Activated T-helper 2 cell treated with anti-CD3 and anti-CD28 coated beads, Interferon-gamma antibody, Interleukin-2, Interleukin-4, amounts not matched to agents 10 μg/mL and 5 μg/mL and 100 μg/mL, durations not matched to agents 14 hours and 24 hours and 36 hours (primary cell): Measurements from ENCODE around the gene MGMT. TPM values are rescaled to one million over a fixed set of nuclear protein-coding genes. Genes with fewer than 3 reads are reported as not detected.

Experiments
- DNase-seq: peaks from one replicate; pipeline ENCODE4 v3.0.0; 2021; ENCODE audit warnings: low spot score
- H3K27ac Mint-ChIP-seq: one replicate; pipeline ENCODE4 v1.8.0; 2021; ENCODE audit warnings: mixed read lengths
- H3K27me3 Mint-ChIP-seq: one replicate; pipeline ENCODE4 v1.8.0; 2021; ENCODE audit warnings: low read depth, mixed read lengths
- H3K36me3 Mint-ChIP-seq: one replicate; pipeline ENCODE4 v1.8.0; 2021; ENCODE audit warnings: low read depth, mixed read lengths
- H3K4me1 Mint-ChIP-seq: one replicate; pipeline ENCODE4 v1.8.0; 2021; ENCODE audit warnings: low read depth, mixed read lengths
- H3K4me3 Mint-ChIP-seq: one replicate; pipeline ENCODE4 v1.8.0; 2021; ENCODE audit warnings: low read depth, mild to moderate bottlenecking, moderate library complexity, mixed read lengths
- H3K9me3 Mint-ChIP-seq: one replicate; pipeline ENCODE4 v1.8.0; 2021; ENCODE audit warnings: mixed read lengths
- intact Hi-C: fragments of 100-400 bp; cut with micrococcal nuclease; formaldehyde crosslinking; loops from one replicate; pipeline ENCODE4 v1.15.1; 2023
- total RNA-seq: library from RNA; stranded (reverse); gene quantifications from 2 replicates; pipeline ENCODE4 v1.2.3, GENCODE V29; 2022

The MGMT gene
- total RNA-seq, 1 donor from 2014 or later = 15.8 TPM

- Mint-ChIP-seq H3K4me3 (no peak overlapping the region), H3K9me3 (peaks cover 27% of the 10 kb centered on the region), H3K27ac (no peak overlapping the region), H3K36me3 (no peaks in the 10 kb centered on the region), H3K27me3 (no peaks in the 10 kb centered on the region), H3K4me1 (no peaks in the 10 kb centered on the region)
- DNase-seq = no peak
- intact Hi-C loops = no loop called here
Observed at GRCh38 chr10:129725011-129725410, 258.0 kb downstream of the MGMT start.

- no peaks in the 10 kb centered on the region for H3K27me3 Mint-ChIP-seq
- H3K36me3 Mint-ChIP-seq = no peaks in the 10 kb centered on the region
- no peak overlapping the region for H3K27ac Mint-ChIP-seq
- no peak for DNase-seq
- H3K4me1 Mint-ChIP-seq = no peaks in the 10 kb centered on the region
- no peak overlapping the region for H3K4me3 Mint-ChIP-seq
- intact Hi-C loops = no loop called here
- H3K9me3 Mint-ChIP-seq = peaks cover 27% of the 10 kb centered on the region
Observed at GRCh38 chr10:129725482-129725881, 258.4 kb downstream of the MGMT start.

- H3K36me3 Mint-ChIP-seq = no peaks in the 10 kb centered on the region
- peaks cover 27% of the 10 kb centered on the region for H3K9me3 Mint-ChIP-seq
Observed at GRCh38 chr10:129725890-129726631, 259.0 kb downstream of the MGMT start.

DNA sequence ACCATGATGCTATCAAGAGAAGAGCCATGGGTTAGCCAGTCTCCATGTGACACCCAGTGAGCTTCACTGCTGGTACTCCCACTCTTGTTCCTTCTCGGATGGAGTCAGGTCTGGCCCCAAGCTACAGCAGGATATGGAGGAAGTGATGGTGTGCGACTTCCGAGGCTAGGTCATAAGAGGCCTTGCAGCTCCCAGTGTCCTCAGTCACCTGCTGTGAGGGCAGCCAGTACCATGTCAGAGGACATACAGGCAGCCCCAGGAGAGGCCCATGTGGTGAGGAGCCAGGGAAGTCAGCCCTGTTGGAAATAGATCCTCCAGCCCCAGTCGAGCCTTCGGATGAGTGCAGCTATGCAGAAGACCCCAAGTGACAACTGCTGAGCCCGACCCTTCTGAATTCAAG is 260.0 kb downstream of the MGMT start:
- Mint-ChIP-seq H3K27me3 (no peaks in the 10 kb centered on the region), H3K36me3 (no peaks in the 10 kb centered on the region), H3K9me3 (peaks cover 22% of the 10 kb centered on the region), H3K4me3 (no peak overlapping the region), H3K27ac (no peak overlapping the region), H3K4me1 (no peaks in the 10 kb centered on the region)
- intact Hi-C loops = no loop called here
- no peak for DNase-seq

More at GRCh38 chr10:129725890-129726631, 259.0 kb downstream of the MGMT start:
- no peak for DNase-seq
- Mint-ChIP-seq H3K27me3 (no peaks in the 10 kb centered on the region), H3K27ac (no peak overlapping the region), H3K4me3 (no peak overlapping the region), H3K4me1 (no peaks in the 10 kb centered on the region)
- intact Hi-C loops = no loop called here

GRCh38 chr10:129727495-129727894 is 260.5 kb downstream of the MGMT start:
- H3K27me3 Mint-ChIP-seq = no peaks in the 10 kb centered on the region
- H3K4me3 Mint-ChIP-seq = no peak overlapping the region
- intact Hi-C loops = no loop called here
- peaks cover 22% of the 10 kb centered on the region for H3K9me3 Mint-ChIP-seq
- H3K4me1 Mint-ChIP-seq = no peaks in the 10 kb centered on the region
- no peak for DNase-seq
- no peak overlapping the region for H3K27ac Mint-ChIP-seq
- H3K36me3 Mint-ChIP-seq = no peaks in the 10 kb centered on the region

DNA sequence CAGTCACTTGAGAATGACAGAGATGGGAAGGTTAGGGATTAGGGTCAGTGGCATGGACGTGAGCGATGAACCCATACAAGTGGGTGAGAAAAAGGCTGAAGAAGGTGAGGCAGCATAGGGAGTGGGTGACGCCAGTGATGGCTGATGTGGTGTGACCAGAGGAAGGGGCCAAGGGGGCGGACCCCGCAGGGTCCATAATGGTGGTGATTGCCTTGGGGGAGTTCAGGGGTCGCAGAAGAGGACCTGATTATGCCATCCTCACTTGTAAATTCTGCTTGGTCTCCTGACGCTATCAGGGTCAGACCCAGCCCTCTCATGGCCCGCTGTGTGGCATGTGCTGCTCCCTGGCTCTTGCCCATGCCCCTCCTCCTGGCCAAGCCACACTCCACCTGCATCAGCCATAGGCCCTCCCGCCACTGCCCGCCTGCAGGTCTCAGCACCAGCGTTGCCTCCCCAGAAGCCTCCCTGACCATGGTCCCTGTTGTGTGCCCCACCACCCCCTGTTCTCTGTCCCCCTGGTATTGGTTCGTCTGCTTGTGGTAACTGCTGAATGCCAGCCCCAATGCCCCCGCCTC is 261.3 kb downstream of the MGMT start:
- Mint-ChIP-seq H3K27me3 (no peaks in the 10 kb centered on the region), H3K36me3 (no peaks in the 10 kb centered on the region), H3K9me3 (peaks cover 19% of the 10 kb centered on the region), H3K4me1 (no peaks in the 10 kb centered on the region), H3K27ac (no peak overlapping the region), H3K4me3 (no peak overlapping the region)
- intact Hi-C loops = no loop called here
- no peak for DNase-seq

DNA sequence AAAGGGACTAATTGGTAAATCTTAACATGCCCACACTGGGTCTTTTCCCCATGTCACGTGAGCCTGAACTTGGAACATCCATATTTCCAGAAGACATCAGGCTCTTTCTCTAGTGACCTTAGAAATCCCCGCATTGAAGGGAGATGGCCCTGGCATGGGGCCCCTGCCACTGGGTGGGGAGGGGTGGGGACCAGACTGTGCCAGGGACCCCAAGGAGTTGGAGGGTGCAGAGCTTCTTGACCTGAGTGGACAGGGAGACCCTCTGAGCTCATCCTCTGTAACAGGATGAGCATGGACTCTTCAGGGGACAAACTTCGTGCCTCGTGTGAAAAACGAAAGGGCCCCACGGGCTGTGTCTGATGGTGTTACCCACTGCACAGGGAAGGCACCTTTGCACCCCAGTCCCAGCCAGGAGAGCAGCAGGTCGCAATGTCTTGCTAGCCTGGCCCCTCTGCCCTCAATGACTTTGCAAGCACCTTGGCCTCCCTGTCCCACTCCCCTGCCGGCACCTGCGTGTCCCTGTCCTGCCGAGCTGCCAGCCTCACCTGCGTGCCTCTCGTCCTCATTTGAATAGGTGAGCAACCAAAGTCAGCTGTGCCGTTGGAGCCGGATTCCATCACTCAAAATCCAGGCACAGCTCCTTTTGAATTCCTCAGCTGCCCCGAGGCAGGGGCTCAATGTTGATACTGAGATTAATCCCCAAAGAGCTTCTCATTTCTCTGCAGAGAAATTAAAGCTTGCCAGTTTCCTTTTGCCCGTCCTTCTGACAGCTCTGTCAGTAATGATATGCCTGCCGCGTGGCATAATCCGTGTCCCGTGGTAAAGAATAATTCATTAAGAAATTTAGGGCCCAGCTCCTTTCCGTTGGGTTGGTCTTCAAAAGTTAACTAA is 262.1 kb downstream of the MGMT start:
- Mint-ChIP-seq H3K4me1 (no peaks in the 10 kb centered on the region), H3K27ac (no peak overlapping the region), H3K9me3 (peaks cover 18% of the 10 kb centered on the region), H3K27me3 (no peaks in the 10 kb centered on the region), H3K36me3 (no peaks in the 10 kb centered on the region), H3K4me3 (no peak overlapping the region)
- intact Hi-C loops = no loop called here
- DNase-seq = no peak

GRCh38 chr10:129730272-129730992 is 263.4 kb downstream of the MGMT start:
- Mint-ChIP-seq H3K27me3 (no peaks in the 10 kb centered on the region), H3K4me3 (no peak overlapping the region), H3K4me1 (no peaks in the 10 kb centered on the region), H3K9me3 (peaks cover 14% of the 10 kb centered on the region), H3K36me3 (no peaks in the 10 kb centered on the region), H3K27ac (no peak overlapping the region)
- no peak for DNase-seq
- intact Hi-C loops = no loop called here

- Mint-ChIP-seq H3K4me3 (no peak overlapping the region), H3K27ac (no peak overlapping the region), H3K4me1 (no peaks in the 10 kb centered on the region), H3K27me3 (no peaks in the 10 kb centered on the region), H3K36me3 (no peaks in the 10 kb centered on the region), H3K9me3 (peaks cover 12% of the 10 kb centered on the region)
- intact Hi-C loops = no loop called here
- no peak for DNase-seq
Observed at GRCh38 chr10:129730993-129731325, 263.9 kb downstream of the MGMT start.

DNA sequence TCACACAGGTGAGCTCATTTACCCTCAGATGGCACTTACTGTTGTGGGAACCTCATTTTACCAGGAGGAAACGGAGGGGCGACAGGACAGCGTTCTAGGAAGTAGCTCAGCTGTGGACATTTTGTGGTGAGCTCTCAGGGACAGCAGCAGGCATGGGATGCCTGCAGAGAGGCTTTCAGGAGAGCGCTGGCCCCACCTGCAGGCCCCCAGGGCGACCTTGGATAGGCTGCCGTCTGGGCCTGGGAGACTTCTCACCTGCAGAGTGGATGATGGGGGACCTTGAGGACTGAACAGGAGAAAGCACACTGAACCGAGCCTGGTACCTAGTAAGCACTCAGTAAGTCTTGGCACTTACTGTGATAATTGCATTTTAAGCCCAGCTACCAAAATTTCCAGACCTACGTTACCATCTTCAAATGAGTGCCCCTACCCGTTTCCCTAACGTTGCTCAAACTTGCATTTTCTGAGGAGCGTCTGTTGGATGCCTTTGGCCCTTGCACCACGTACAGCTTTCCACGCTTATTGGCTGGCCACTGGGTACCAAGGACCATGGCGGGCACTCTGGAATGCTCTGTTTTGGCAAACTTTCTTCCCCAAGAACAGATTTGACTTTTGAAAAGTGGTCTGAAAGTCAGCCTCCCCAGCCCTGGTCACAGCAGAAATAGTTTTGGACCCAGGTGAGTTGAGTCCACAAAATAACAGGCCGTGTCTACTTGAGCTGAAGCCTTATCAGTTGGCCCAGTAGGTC is 273.7 kb downstream of the MGMT start:
- no peaks in the 10 kb centered on the region for H3K36me3 Mint-ChIP-seq
- peaks cover 17% of the 10 kb centered on the region for H3K9me3 Mint-ChIP-seq
- no peak overlapping the region for H3K4me3 Mint-ChIP-seq
- DNase-seq = no peak
- intact Hi-C loops = no loop called here
- H3K4me1 Mint-ChIP-seq = no peaks in the 10 kb centered on the region
- no peaks in the 10 kb centered on the region for H3K27me3 Mint-ChIP-seq
- H3K27ac Mint-ChIP-seq = no peak overlapping the region

GRCh38 chr10:129741280-129741977 is 274.4 kb downstream of the MGMT start:
- no peaks in the 10 kb centered on the region for H3K4me1 Mint-ChIP-seq
- peaks cover 21% of the 10 kb centered on the region for H3K9me3 Mint-ChIP-seq
- no peak for DNase-seq
- no peak overlapping the region for H3K4me3 Mint-ChIP-seq
- intact Hi-C loops = no loop called here
- H3K27me3 Mint-ChIP-seq = no peaks in the 10 kb centered on the region
- H3K27ac Mint-ChIP-seq = no peak overlapping the region
- H3K36me3 Mint-ChIP-seq = no peaks in the 10 kb centered on the region
